Neural cell (in vitro differentiated cells): ENCODE results near the gene VSTM1.

Experiments
- EP300 ChIP-seq: fragments of 450-650 bp; conservative IDR thresholded peaks from 2 replicates; pipeline ENCODE4 v1.6.1; 2014; ENCODE audit warnings: antibody characterized with exemption, mild to moderate bottlenecking, moderate library complexity; ENCODE audit not compliant: poor library complexity, severe bottlenecking
- EZH2 ChIP-seq: fragments of 200-600, 300-800 bp; shearing (Covaris generic), sonication (generic); IDR thresholded peaks from 2 replicates; pipeline ENCODE4 v1.6.1; 2014; ENCODE audit warnings: antibody characterized with exemption, low read length, borderline replicate concordance, mild to moderate bottlenecking; ENCODE audit not compliant: insufficient read depth, poor library complexity, severe bottlenecking
- MXI1 ChIP-seq: fragments of 450-650 bp; conservative IDR thresholded peaks from 2 replicates; pipeline ENCODE4 v1.6.1; 2014; ENCODE audit warnings: antibody characterized with exemption, mild to moderate bottlenecking; ENCODE audit not compliant: poor library complexity, severe bottlenecking
- POLR2AphosphoS5 ChIP-seq: IDR thresholded peaks from 2 replicates; pipeline ENCODE4 v1.6.1; 2012
- RAD21 ChIP-seq: fragments of 450-650 bp; conservative IDR thresholded peaks from 2 replicates; pipeline ENCODE4 v1.6.1; 2014; ENCODE audit warnings: antibody characterized with exemption, mild to moderate bottlenecking, moderate library complexity
- SMC3 ChIP-seq: fragments of 450-650 bp; conservative IDR thresholded peaks from 2 replicates; pipeline ENCODE4 v1.6.1; 2014; ENCODE audit warnings: antibody characterized with exemption, mild to moderate bottlenecking, moderate library complexity; ENCODE audit not compliant: poor library complexity
- TAF1 ChIP-seq: IDR thresholded peaks from 2 replicates; pipeline ENCODE4 v1.6.1; 2012; ENCODE audit warnings: low read depth
- TF ChIP-seq, protein P1 (sequence below): fragments of 450-650 bp; IDR thresholded peaks from 2 replicates; pipeline ENCODE4 v1.5.1; 2014; ENCODE audit warnings: antibody characterized with exemption, mild to moderate bottlenecking, moderate library complexity; ENCODE audit not compliant: poor library complexity, severe bottlenecking
- TF ChIP-seq, protein P2 (sequence below): IDR thresholded peaks from 2 replicates; pipeline ENCODE4 v1.6.1; 2012; ENCODE audit warnings: borderline replicate concordance

DNA sequence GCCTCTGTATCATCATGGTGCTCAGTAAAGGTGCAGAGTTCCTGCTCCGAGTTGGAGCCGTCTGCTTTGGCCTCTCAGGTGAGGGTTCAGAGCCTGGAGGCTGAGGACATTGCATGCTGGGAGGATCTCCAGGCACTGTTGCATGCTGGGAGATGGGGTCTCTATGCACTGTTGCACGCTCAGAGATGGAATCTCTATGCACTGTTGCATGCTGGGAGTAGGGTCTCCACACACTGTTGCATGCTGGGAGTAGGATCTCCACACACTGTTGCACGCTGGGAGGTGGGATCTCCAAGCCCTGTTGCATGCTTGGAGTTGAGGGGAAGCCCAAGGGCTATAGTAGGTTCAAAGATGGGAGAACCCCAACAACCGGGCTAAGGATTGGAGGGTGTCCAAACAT, 64.0 kb downstream of the VSTM1 start:
- TF ChIP-seq, protein P1, sequence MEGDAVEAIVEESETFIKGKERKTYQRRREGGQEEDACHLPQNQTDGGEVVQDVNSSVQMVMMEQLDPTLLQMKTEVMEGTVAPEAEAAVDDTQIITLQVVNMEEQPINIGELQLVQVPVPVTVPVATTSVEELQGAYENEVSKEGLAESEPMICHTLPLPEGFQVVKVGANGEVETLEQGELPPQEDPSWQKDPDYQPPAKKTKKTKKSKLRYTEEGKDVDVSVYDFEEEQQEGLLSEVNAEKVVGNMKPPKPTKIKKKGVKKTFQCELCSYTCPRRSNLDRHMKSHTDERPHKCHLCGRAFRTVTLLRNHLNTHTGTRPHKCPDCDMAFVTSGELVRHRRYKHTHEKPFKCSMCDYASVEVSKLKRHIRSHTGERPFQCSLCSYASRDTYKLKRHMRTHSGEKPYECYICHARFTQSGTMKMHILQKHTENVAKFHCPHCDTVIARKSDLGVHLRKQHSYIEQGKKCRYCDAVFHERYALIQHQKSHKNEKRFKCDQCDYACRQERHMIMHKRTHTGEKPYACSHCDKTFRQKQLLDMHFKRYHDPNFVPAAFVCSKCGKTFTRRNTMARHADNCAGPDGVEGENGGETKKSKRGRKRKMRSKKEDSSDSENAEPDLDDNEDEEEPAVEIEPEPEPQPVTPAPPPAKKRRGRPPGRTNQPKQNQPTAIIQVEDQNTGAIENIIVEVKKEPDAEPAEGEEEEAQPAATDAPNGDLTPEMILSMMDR, result no peak
- TF ChIP-seq, protein P2, sequence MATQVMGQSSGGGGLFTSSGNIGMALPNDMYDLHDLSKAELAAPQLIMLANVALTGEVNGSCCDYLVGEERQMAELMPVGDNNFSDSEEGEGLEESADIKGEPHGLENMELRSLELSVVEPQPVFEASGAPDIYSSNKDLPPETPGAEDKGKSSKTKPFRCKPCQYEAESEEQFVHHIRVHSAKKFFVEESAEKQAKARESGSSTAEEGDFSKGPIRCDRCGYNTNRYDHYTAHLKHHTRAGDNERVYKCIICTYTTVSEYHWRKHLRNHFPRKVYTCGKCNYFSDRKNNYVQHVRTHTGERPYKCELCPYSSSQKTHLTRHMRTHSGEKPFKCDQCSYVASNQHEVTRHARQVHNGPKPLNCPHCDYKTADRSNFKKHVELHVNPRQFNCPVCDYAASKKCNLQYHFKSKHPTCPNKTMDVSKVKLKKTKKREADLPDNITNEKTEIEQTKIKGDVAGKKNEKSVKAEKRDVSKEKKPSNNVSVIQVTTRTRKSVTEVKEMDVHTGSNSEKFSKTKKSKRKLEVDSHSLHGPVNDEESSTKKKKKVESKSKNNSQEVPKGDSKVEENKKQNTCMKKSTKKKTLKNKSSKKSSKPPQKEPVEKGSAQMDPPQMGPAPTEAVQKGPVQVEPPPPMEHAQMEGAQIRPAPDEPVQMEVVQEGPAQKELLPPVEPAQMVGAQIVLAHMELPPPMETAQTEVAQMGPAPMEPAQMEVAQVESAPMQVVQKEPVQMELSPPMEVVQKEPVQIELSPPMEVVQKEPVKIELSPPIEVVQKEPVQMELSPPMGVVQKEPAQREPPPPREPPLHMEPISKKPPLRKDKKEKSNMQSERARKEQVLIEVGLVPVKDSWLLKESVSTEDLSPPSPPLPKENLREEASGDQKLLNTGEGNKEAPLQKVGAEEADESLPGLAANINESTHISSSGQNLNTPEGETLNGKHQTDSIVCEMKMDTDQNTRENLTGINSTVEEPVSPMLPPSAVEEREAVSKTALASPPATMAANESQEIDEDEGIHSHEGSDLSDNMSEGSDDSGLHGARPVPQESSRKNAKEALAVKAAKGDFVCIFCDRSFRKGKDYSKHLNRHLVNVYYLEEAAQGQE, result no peak
- TF ChIP-seq RAD21, result no peak
- no peak for TF ChIP-seq EZH2
- TF ChIP-seq MXI1, result no peak
- no peak for TF ChIP-seq SMC3
- no peak for TF ChIP-seq POLR2AphosphoS5
- no peak for TF ChIP-seq TAF1
- TF ChIP-seq EP300, result no peak
